HEK293 (cell line): ENCODE results near the gene LGALS3BP.

Experiments used
- GLIS1 ChIP-seq: fragments of 450-650 bp; formaldehyde crosslinking; IDR thresholded peaks from 2 replicates; pipeline ENCODE4 v1.5.1; 2016; ENCODE audit warnings: missing biosample characterization, missing genetic modification characterization
- MEIS1 ChIP-seq: sonication (generic); formaldehyde crosslinking; IDR thresholded peaks from 2 replicates; pipeline ENCODE4 v1.8.1; 2022; ENCODE audit warnings: missing genetic modification reagents, mild to moderate bottlenecking, borderline replicate concordance
- MYNN ChIP-seq: fragments of 450-650 bp; formaldehyde crosslinking; IDR thresholded peaks from 2 replicates; pipeline ENCODE4 v1.5.1; 2016; ENCODE audit warnings: missing biosample characterization, missing genetic modification characterization, borderline replicate concordance
- MZF1 ChIP-seq: fragments of 450-650 bp; formaldehyde crosslinking; IDR thresholded peaks from 2 replicates; pipeline ENCODE4 v1.5.1; 2017; ENCODE audit warnings: missing biosample characterization, missing genetic modification characterization, borderline replicate concordance
- SALL2 ChIP-seq: fragments of 450-650 bp; formaldehyde crosslinking; IDR thresholded peaks from 2 replicates; pipeline ENCODE4 v1.5.0; 2017; ENCODE audit warnings: missing biosample characterization, mild to moderate bottlenecking, missing genetic modification characterization, borderline replicate concordance
- WT1 ChIP-seq: fragments of 450-650 bp; formaldehyde crosslinking; IDR thresholded peaks from 2 replicates; pipeline ENCODE4 v1.5.1; 2016; ENCODE audit warnings: missing biosample characterization, missing genetic modification characterization
- ZBTB10 ChIP-seq: fragments of 450-650 bp; formaldehyde crosslinking; IDR thresholded peaks from 2 replicates; pipeline ENCODE4 v1.5.1; 2016; ENCODE audit warnings: missing biosample characterization, missing genetic modification characterization
- ZBTB6 ChIP-seq: fragments of 450-650 bp; formaldehyde crosslinking; IDR thresholded peaks from 2 replicates; pipeline ENCODE4 v1.5.1; 2017; ENCODE audit warnings: missing biosample characterization, missing genetic modification characterization
- ZFHX2 ChIP-seq: fragments of 450-650 bp; formaldehyde crosslinking; conservative IDR thresholded peaks from 2 replicates; pipeline ENCODE4 v1.5.1; 2016; ENCODE audit warnings: missing biosample characterization, missing genetic modification characterization
- ZIC2 ChIP-seq: fragments of 450-650 bp; formaldehyde crosslinking; IDR thresholded peaks from 2 replicates; pipeline ENCODE4 v1.5.1; 2016; ENCODE audit warnings: missing biosample characterization, missing genetic modification characterization
- ZNF112 ChIP-seq: fragments of 450-650 bp; formaldehyde crosslinking; IDR thresholded peaks from 2 replicates; pipeline ENCODE4 v1.5.0; 2017; ENCODE audit warnings: missing biosample characterization, missing genetic modification characterization
- ZNF121 ChIP-seq: fragments of 450-650 bp; formaldehyde crosslinking; IDR thresholded peaks from 2 replicates; pipeline ENCODE4 v1.5.1; 2016; ENCODE audit warnings: missing biosample characterization, missing genetic modification characterization
- ZNF155 ChIP-seq: fragments of 450-650 bp; formaldehyde crosslinking; IDR thresholded peaks from 2 replicates; pipeline ENCODE4 v1.5.1; 2016; ENCODE audit warnings: missing biosample characterization, missing genetic modification characterization
- ZNF16 ChIP-seq: fragments of 450-650 bp; formaldehyde crosslinking; IDR thresholded peaks from 2 replicates; pipeline ENCODE4 v1.5.1; 2016; ENCODE audit warnings: low read depth, missing biosample characterization, missing genetic modification characterization
- ZNF223 ChIP-seq: fragments of 450-650 bp; formaldehyde crosslinking; IDR thresholded peaks from 2 replicates; pipeline ENCODE4 v1.5.1; 2016; ENCODE audit warnings: missing biosample characterization, missing genetic modification characterization
- ZNF239 ChIP-seq: fragments of 450-650 bp; formaldehyde crosslinking; IDR thresholded peaks from 2 replicates; pipeline ENCODE4 v1.5.1; 2016; ENCODE audit warnings: missing biosample characterization, missing genetic modification characterization
- ZNF248 ChIP-seq: fragments of 450-650 bp; formaldehyde crosslinking; IDR thresholded peaks from 2 replicates; pipeline ENCODE4 v1.5.1; 2017; ENCODE audit warnings: missing biosample characterization, missing genetic modification characterization
- ZNF292 ChIP-seq: fragments of 450-650 bp; formaldehyde crosslinking; IDR thresholded peaks from 2 replicates; pipeline ENCODE4 v1.5.1; 2016; ENCODE audit warnings: low read depth, missing biosample characterization, missing genetic modification characterization, borderline replicate concordance
- ZNF423 ChIP-seq: fragments of 450-650 bp; formaldehyde crosslinking; IDR thresholded peaks from 2 replicates; pipeline ENCODE4 v1.5.1; 2016; ENCODE audit warnings: missing biosample characterization, missing genetic modification characterization
- ZNF530 ChIP-seq: fragments of 450-650 bp; formaldehyde crosslinking; IDR thresholded peaks from 2 replicates; pipeline ENCODE4 v1.5.1; 2016; ENCODE audit warnings: low read depth, missing biosample characterization, missing genetic modification characterization
- ZNF549 ChIP-seq: fragments of 450-650 bp; IDR thresholded peaks from 2 replicates; pipeline ENCODE4 v1.5.1; 2018; ENCODE audit warnings: missing biosample characterization, missing genetic modification characterization, mild to moderate bottlenecking, inconsistent platforms, moderate library complexity
- ZNF555 ChIP-seq: fragments of 450-650 bp; formaldehyde crosslinking; conservative IDR thresholded peaks from 2 replicates; pipeline ENCODE4 v1.5.1; 2017; ENCODE audit warnings: missing biosample characterization, mild to moderate bottlenecking, missing genetic modification characterization, inconsistent platforms
- ZNF596 ChIP-seq: fragments of 450-650 bp; IDR thresholded peaks from 2 replicates; pipeline ENCODE4 v1.5.0; 2018; ENCODE audit warnings: missing biosample characterization, mild to moderate bottlenecking, missing genetic modification characterization, moderate library complexity
- ZNF600 ChIP-seq: fragments of 450-650 bp; formaldehyde crosslinking; IDR thresholded peaks from 2 replicates; pipeline ENCODE4 v1.5.1; 2016; ENCODE audit warnings: missing biosample characterization, missing genetic modification characterization
- ZNF639 ChIP-seq: fragments of 450-650 bp; formaldehyde crosslinking; IDR thresholded peaks from 2 replicates; pipeline ENCODE4 v1.5.1; 2016; ENCODE audit warnings: missing biosample characterization, missing genetic modification characterization
- ZSCAN30 ChIP-seq: fragments of 450-650 bp; IDR thresholded peaks from 2 replicates; pipeline ENCODE4 v1.5.1; 2018; ENCODE audit warnings: missing biosample characterization, mild to moderate bottlenecking, missing genetic modification characterization, moderate library complexity
- TF ChIP-seq, protein P1 (sequence below): fragments of 450-650 bp; formaldehyde crosslinking; IDR thresholded peaks from 2 replicates; pipeline ENCODE4 v1.5.1; 2016; ENCODE audit warnings: missing biosample characterization, missing genetic modification characterization
- TF ChIP-seq, protein P2 (sequence below): fragments of 450-650 bp; formaldehyde crosslinking; IDR thresholded peaks from 2 replicates; pipeline ENCODE4 v1.5.1; 2016; ENCODE audit warnings: missing biosample characterization, missing genetic modification characterization
- TF ChIP-seq, protein P3 (sequence below): fragments of 450-650 bp; formaldehyde crosslinking; optimal IDR thresholded peaks from 2 replicates; pipeline ENCODE3; 2016; ENCODE audit warnings: missing biosample characterization, mild to moderate bottlenecking, missing genetic modification characterization

LGALS3BP gene

DNA sequence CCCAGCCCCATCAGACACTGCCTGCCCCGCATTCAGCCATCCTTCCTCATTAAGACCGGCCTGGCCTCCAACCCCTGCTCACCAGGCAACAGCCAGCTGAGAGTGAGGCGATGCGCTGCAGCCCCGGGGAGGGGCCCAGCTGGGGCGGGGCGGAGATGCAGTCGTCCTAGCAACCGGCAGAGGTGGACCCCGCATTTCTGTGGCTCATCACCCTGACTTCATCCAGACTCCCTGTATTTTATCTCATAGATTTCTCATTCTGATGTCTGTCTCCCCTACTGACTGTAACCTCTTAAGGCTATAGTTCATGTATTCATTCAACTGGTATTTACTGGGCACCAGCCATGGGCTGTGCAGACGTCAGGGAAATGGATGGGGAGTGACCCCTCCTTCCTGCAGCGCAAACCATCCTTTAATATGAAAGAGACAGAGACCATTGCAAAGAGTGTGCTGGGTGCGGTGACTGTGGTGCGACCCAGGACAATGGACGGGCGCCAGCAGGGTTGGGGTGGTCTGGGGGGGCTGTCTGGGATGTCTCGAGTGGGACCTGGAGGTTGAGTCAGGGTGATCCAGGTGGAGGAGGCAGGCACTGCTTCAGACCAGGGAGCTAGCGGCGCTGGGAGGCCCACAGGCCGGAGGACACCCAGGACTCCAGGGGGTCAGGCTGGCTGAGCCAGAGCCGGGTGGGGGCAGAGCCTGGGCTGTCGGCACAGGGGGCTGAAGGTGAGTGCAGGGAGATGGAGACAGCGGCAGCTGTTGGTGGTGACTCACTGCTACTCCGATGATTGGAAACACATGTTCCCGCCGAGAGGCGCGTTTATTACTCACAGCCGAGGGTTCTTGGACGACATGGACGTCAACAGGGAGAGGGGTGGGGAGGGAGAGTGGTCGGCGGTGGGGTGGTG lies 44.1 kb downstream of the LGALS3BP start (continued):
- TF ChIP-seq ZNF549 (tag by site-specific recombination) (no peak), ZNF555 (tag by site-specific recombination) (no peak), ZFHX2 (tag by site-specific recombination) (no peak), SALL2 (tag by site-specific recombination) (no peak), ZNF112 (no peak), ZNF121 (tag by site-specific recombination) (no peak), ZNF16 (tag by site-specific recombination) (no peak), ZBTB10 (tag by site-specific recombination) (no peak), ZNF248 (tag by site-specific recombination) (no peak), WT1 (tag by site-specific recombination) (peak; percentile 58), ZNF639 (peak; percentile 81), ZBTB6 (tag by site-specific recombination) (peak; percentile 98), ZNF530 (tag by site-specific recombination) (no peak), GLIS1 (peak; percentile 99), MYNN (tag by site-specific recombination) (no peak), ZNF155 (tag by site-specific recombination) (no peak), MZF1 (tag by site-specific recombination) (no peak), ZNF596 (tag by site-specific recombination) (no peak), ZNF423 (tag by site-specific recombination) (peak; percentile 92), ZSCAN30 (tag by site-specific recombination) (no peak), ZNF600 (peak; percentile 78), ZNF223 (tag by site-specific recombination) (no peak), MEIS1 (CRISPR knock-in tag) (no peak), ZNF239 (tag by site-specific recombination) (no peak), ZNF292 (tag by site-specific recombination) (no peak), ZIC2 (tag by site-specific recombination) (peak; percentile 94)
- TF ChIP-seq, protein P1, sequence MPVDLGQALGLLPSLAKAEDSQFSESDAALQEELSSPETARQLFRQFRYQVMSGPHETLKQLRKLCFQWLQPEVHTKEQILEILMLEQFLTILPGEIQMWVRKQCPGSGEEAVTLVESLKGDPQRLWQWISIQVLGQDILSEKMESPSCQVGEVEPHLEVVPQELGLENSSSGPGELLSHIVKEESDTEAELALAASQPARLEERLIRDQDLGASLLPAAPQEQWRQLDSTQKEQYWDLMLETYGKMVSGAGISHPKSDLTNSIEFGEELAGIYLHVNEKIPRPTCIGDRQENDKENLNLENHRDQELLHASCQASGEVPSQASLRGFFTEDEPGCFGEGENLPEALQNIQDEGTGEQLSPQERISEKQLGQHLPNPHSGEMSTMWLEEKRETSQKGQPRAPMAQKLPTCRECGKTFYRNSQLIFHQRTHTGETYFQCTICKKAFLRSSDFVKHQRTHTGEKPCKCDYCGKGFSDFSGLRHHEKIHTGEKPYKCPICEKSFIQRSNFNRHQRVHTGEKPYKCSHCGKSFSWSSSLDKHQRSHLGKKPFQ (tag by site-specific recombination): no peak
- TF ChIP-seq, protein P2, sequence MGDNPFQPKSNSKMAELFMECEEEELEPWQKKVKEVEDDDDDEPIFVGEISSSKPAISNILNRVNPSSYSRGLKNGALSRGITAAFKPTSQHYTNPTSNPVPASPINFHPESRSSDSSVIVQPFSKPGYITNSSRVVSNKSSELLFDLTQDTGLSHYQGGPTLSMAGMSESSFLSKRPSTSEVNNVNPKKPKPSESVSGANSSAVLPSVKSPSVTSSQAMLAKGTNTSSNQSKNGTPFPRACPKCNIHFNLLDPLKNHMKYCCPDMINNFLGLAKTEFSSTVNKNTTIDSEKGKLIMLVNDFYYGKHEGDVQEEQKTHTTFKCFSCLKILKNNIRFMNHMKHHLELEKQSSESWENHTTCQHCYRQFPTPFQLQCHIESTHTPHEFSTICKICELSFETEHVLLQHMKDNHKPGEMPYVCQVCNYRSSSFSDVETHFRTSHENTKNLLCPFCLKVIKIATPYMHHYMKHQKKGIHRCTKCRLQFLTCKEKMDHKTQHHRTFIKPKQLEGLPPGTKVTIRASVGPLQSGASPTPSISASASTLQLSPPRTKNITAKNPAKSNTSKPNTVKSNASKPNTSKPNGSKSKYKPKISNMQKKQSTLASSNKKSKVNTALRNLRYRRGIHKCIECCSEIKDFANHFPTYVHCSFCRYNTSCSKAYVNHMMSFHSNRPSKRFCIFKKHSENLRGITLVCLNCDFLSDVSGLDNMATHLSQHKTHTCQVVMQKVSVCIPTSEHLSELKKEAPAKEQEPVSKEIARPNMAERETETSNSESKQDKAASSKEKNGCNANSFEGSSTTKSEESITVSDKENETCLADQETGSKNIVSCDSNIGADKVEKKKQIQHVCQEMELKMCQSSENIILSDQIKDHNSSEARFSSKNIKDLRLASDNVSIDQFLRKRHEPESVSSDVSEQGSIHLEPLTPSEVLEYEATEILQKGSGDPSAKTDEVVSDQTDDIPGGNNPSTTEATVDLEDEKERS (tag by site-specific recombination): no peak
- TF ChIP-seq, protein P3, sequence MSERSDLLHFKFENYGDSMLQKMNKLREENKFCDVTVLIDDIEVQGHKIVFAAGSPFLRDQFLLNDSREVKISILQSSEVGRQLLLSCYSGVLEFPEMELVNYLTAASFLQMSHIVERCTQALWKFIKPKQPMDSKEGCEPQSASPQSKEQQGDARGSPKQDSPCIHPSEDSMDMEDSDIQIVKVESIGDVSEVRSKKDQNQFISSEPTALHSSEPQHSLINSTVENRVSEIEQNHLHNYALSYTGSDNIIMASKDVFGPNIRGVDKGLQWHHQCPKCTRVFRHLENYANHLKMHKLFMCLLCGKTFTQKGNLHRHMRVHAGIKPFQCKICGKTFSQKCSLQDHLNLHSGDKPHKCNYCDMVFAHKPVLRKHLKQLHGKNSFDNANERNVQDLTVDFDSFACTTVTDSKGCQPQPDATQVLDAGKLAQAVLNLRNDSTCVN (tag by site-specific recombination): peak; percentile 23
